ENCODE data around the gene GPR35.
"Not testable (repeated sequence)": the region's sequence is repeated elsewhere in the genome, so short reads cannot be mapped to it uniquely, and the experiment has no call there.

The GPR35 gene

GRCh38 chr2:240603846-240604245 lies 21.4 kb upstream of the GPR35 start:
- DNase-seq, result no peak

DNA sequence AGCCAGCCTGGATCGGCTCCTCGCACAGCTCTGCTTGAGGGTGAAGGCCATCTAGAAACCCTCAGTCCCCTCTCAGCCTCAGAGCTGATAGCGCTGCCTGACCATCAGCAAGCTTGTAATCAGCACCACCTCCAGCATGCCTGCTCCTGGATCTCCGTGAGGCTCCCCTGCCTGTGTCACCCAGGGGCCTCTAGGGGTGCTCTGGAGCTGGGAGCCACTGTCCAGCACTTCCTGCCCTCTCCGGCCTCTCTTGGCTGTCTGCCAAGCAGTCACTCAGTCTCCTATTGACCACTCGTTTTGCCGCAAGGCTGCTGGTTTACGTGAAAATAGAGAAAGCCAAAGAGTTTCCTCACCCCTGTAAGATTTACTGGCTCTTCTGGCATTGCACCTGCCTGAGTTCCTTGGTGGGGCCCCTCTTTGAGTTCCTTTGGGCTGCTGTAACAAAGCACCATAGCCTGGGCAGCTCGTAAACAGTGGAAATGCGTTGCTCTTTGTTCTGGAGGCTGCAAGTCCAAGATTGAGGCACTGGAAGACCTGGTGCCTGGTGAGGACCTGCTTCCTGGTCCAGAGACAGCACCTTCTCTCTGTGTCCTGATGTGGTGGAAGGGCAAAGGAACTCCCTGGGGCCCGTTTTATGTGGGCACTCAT lies 20.9 kb upstream of the GPR35 start:
- DNase-seq, result no peak

DNA sequence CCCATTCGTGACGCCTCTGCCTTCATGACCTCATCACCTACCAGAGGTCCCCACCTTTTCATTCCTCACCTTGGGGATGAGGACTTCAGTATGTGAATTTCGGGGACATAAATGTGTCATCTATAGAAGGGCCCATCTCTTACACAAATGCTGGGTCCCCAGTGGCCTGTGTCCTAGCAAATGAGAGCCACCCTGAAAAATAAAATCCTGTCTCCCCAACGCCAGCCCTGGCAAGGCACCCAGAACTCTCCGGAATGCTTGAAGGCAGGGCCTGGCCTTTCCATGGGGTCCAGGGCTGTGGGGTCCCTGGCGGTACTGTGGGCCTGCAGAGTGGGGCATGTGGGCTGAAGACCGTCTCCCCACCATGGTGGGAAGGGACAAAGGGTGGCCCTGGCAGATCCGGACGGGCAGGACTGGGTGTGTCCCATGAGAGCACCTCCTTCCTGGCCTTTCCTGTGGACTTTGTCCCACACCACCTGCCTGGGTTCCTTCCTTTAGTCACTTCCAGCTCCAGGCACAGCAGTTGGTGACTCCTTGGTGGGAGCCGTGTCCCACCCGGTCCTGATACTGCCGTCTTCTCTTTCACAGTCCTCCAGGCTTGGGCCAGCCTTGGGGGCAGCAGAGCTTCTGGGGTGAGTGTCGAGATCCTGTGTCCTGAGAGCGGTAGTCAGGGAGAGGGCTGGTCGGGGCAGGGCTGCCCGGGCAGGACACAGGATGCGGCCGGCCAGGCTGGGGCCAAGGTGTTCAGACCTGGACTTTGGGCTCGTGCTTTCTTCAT lies 20.2 kb upstream of the GPR35 start:
- no peak for DNase-seq

- no peak for DNase-seq
Observed at GRCh38 chr2:240605867-240606743, 19.2 kb upstream of the GPR35 start.

GRCh38 chr2:240611601-240612210 lies 13.6 kb upstream of the GPR35 start:
- DNase-seq, result no peak

- no peak for DNase-seq
Observed at GRCh38 chr2:240613781-240614180, 11.5 kb upstream of the GPR35 start.

GRCh38 chr2:240614391-240614790 lies 10.9 kb upstream of the GPR35 start:
- no peak for DNase-seq

DNA sequence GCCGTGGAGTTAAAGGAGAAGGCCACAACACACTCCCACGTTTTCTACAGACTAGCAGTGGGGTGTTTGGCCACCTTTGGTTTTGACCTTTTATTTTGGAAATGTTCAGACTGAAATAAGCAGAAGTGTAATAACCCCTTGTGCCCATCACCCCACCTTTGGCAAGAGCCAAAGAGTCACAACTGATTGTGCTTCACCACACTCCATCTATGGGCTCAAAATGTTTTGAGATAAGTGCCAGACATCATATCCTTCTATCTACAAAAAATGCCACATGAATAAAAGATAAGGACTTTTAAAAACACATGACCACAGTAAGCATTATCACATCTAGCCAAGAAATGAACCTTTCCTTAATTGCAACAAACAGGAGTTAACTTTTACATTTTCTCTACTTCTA lies 9.9 kb upstream of the GPR35 start:
- DNase-seq, result no peak

DNA sequence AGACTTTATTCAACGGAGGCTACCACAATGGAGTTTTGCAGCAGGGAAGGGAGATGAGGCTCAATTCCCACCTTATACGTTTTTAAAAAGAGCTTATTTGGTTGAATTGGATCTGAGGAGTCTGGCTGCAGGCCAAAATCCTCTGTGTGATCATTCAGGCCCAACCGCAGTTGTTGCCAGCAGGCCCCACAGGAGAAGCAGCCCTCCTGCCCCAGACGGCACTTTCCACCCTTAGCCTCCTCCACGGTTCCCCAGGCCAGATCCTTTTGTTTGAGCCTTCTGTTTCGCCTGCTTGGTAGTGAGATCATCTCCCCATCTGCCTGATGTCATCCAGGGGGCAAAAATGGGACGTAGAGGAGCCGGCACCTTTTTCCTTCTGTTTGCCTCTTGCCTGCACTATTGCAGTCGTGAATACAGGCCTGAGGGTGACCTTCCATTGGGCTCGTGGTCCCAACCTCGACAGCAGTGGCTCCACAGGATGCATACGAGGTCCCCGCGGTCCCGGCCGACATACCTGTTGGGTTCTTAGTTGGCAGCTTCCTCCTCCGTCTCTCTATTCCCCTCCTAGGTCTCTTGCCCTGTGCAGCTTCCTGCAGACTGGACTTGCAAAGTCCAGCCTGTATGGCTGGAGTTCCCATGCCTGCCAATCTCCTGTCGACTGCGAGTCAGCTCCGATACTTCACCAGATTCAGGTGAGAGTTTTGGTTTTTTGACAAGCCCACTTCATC lies 9.3 kb upstream of the GPR35 start:
- no peak for DNase-seq

DNA sequence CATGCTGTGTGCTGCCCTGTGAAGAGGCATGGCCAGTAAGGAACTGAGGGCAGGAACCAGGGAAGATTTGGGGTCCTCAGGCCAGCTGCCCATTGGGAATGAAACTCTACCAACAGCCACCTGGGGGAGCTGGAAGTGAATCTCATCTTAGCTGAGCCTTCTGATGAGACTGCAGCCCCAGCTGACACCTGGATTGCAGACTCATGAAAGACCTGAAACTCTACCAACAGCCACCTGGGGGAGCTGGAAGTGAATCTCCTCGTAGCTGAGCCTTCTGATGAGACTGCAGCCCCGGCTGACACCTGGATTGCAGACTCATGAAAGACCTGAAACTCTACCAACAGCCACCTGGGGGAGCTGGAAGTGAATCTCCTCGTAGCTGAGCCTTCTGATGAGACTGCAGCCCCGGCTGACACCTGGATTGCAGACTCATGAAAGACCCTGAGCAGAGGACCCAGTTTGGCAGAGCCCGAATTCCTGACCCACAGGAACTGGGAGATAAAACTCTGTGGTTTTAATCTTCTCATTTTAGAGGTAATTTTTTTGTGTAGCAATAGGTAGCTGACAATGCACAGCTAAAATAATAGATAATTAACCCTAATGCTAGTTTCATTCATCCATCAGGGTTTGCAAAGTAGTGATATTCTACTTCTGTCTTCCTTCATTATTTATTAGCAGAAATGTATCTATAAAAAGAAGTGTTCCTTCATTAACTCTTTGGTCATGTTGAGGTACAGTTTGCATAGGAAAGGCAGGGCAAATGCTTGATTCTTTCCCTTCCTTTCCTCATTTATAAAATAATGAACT lies 8.2 kb upstream of the GPR35 start:
- not testable (repeated sequence) for DNase-seq

DNA sequence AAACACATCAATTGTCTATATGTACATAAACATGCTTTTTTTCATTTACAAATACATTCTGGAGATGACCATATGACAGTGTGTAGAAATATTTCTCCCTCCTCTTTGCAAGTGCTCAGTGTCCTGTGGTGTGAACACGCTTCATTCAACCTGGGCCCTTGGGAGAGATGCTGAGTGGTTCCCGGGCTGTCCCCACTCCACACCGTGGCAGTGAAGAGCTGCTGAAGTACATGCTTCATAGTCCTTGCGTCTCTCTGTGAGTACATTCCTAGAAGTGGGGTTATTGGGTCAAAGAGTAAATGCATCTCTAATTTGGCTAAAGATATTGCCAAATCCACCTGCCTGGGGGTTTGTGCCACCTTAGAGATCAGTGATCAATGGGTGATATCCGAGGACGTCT lies 6.5 kb upstream of the GPR35 start:
- no peak for DNase-seq

- no peak for DNase-seq
Observed at GRCh38 chr2:240619506-240620148, 5.7 kb upstream of the GPR35 start.

DNA sequence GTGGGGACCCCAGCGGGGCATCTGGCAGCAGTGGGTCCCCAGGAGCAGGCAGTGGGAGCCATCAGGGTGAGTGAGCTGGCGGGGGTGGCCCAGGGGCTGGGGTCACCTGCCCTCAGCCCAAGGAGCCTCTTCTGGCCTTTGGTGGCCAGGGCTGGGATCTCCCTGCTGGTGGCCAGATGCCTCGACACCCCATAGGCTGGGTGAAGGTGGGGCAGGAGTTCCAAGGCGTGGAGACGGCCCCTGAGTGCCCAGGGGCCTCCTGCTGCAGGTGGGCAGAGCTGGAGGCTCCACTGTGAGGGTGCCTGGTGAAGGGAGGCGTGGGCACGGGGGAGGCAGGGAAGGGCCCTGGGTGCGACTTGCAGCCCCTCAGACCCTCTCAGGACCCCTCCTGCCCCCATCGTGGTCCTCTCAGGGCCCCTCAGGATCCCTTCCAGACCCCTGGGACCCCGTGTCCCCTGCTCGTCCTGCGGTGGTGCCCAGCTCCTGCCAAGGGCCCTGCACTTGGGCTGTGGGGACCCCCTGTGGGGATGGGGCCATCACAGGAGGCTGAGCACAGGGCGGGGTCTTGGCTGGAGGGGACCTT lies 5.0 kb upstream of the GPR35 start:
- no peak for DNase-seq

GRCh38 chr2:240620859-240621258 lies 4.4 kb upstream of the GPR35 start:
- no peak for DNase-seq

GRCh38 chr2:240622060-240622411 lies 3.2 kb upstream of the GPR35 start:
- no peak for DNase-seq

DNA sequence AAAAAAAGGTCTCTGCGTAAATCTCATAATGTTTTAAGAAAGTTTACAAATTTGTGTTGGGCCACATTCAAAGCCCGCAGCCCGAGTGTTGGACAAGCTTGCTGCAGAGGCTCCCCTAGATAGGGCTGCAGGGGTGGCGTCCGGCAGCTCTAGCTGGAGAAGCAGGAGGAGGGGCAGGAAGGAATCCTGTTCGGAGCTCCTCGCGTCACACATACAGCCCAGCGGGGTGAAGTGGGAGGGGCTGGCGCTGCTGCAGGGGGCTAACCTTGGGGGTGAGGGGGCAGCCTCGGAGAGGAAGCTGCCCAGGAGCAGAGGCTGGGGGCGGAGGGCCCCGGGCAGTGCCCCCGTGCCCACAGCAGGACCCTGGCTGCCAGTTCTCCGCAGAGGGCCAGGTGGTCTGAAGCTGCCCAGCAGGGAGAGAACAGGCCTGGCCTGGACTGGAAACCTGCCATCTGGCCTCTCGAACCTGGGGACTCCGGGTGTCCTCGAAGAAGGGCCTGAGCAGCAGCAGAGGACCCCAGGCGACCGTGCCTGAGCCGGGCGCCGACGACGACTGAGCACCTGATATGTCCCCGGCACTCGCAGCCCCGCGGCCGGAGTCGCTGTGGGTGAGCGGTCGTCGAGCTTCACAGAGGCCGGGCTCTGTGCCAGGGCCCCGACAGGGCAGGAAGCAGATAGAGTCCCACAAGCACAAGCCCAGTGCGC lies 2.6 kb upstream of the GPR35 start:
- no peak for DNase-seq

GRCh38 chr2:240623531-240624010 lies 1.7 kb upstream of the GPR35 start:
- DNase-seq, result no peak

GRCh38 chr2:240624011-240624949 lies 1.0 kb upstream of the GPR35 start:
- no peak for DNase-seq
